HFF-Myc (cell line): ENCODE data around the gene TMEM213.

Experiments
- DNase-seq: peaks from one replicate; pipeline ENCODE4 v3.0.0-alpha.2; 2011; ENCODE audit warnings: low read depth; ENCODE audit errors: extremely low read depth
- H3K4me3 ChIP-seq: replicated peaks from 2 replicates; pipeline ENCODE4 v1.5.1; 2011; ENCODE audit warnings: low read depth, mild to moderate bottlenecking, control low read depth, low read length
- TF ChIP-seq, protein P1 (sequence below): IDR thresholded peaks from 2 replicates; pipeline ENCODE4 v1.5.1; 2012; ENCODE audit warnings: mild to moderate bottlenecking, low read depth, low read length, control low read depth; ENCODE audit errors: missing control alignments

Gene TMEM213

DNA sequence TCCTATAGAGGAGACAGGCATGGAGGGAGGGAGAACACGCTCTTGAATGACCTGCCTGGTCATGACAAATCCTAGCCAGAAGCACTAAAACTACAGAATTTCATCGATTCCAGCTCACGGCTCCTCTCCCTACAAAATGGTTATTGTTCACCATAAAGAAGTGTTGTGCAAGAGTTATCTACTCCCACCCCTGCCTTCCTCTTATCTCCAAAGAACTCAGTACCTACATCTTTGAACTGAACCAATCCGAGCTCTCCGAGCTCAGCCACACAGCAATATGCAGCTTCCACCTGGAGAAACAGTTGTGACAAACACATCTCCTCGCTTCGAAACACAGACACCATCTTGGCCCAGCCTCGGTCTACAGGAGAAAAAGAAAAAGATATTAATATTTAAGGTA is 26.9 kb upstream of the TMEM213 start:
- H3K4me3 ChIP-seq: no peak overlapping the region
- TF ChIP-seq, protein P1, sequence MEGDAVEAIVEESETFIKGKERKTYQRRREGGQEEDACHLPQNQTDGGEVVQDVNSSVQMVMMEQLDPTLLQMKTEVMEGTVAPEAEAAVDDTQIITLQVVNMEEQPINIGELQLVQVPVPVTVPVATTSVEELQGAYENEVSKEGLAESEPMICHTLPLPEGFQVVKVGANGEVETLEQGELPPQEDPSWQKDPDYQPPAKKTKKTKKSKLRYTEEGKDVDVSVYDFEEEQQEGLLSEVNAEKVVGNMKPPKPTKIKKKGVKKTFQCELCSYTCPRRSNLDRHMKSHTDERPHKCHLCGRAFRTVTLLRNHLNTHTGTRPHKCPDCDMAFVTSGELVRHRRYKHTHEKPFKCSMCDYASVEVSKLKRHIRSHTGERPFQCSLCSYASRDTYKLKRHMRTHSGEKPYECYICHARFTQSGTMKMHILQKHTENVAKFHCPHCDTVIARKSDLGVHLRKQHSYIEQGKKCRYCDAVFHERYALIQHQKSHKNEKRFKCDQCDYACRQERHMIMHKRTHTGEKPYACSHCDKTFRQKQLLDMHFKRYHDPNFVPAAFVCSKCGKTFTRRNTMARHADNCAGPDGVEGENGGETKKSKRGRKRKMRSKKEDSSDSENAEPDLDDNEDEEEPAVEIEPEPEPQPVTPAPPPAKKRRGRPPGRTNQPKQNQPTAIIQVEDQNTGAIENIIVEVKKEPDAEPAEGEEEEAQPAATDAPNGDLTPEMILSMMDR: no peak
- no peak for DNase-seq

DNA sequence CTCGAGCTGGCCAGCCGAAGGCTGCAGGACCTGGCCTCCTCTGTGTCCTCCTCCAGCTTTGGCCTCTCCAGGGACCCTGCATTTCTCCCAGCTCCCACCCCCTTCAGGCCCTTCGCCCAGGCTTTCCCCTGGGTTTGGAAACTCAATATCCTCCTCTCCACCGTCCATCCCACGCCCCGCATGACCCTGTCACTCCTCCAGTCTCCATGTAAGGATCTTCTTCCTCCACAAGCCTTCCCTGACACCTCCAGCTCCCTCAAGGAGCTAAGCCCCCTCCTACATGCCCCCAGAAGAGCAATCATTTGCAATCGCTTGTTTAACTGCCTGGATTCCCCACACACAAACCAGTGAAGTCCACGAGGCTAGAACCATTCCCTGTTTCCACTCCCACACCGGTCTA is 24.6 kb upstream of the TMEM213 start:
- DNase-seq: no peak
- no peak overlapping the region for H3K4me3 ChIP-seq
- TF ChIP-seq, protein P1: no peak

DNA sequence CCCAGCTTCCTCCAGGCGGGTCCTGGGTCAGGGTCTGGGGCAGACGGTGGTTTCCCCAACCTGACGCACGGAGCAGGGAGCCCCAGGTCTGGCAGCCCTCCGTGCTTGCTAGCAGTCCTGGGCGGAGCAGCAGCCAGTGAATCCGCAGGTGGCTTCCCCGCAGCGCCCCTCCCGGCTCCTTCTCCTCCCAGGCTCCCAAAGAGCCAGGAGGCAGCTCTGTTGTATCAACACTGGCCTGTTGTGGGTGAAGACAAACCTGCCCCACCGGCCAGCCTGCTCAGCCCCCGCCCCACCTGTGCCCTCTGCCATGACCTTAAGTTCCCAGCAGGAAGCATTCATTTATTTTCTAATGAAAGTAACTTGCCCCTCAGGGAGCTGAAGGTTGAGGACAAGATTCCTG is 24.0 kb upstream of the TMEM213 start:
- TF ChIP-seq, protein P1: no peak
- no peak for DNase-seq
- no peak overlapping the region for H3K4me3 ChIP-seq

DNA sequence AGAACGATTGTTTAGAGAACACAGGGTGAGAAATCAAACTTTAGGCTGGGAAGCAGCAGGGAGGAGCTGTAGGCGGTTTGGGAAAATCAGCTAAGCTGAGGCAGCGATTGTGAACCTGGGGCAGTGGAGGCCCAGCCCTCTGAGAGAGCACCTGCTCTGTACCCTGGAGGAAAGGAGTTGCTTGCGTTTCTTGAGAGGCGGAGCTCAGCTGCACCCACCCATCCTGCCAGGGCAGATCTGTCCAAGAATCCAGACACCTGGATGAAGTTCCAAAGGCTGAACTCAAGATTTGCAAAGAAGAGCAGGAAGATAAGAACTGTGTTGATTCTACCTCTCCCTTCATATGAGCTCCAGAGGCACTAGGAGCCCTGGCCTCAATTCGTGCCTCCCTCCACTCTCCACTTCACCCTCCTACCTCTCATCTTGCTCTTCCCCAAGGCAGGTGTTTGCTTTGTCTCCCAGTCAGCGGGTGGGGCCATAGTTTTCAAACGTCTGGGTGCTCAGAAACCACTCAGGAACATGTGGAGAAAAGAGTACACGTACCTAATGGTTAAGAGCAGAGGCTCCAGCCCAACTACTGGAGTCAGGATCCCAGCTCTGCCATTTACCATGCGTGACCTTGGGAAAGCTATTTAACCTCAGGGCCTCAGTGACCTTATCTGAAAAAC is 21.5 kb upstream of the TMEM213 start:
- H3K4me3 ChIP-seq: no peak overlapping the region
- TF ChIP-seq, protein P1: no peak
- DNase-seq: no peak

DNA sequence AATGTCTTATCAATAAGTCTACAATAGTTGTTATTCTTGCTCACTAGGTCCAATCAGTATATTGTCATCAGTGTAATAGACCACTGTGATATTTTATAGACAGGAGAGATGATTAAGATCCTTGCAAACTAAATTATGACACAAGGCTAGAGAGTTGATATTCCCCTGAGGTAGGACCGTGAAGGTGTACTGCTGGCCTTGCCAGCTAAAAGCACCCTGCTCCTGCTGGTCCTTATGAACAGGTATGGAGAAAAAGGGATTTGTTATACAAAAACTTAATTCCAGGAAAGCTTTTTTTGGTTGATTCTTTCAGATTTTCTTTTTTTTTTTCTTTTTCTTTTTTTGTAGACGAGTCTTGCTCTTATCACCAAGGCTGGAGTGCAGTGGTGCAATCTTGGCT is 16.8 kb upstream of the TMEM213 start:
- H3K4me3 ChIP-seq: no peak overlapping the region
- TF ChIP-seq, protein P1: no peak
- DNase-seq: no peak

DNA sequence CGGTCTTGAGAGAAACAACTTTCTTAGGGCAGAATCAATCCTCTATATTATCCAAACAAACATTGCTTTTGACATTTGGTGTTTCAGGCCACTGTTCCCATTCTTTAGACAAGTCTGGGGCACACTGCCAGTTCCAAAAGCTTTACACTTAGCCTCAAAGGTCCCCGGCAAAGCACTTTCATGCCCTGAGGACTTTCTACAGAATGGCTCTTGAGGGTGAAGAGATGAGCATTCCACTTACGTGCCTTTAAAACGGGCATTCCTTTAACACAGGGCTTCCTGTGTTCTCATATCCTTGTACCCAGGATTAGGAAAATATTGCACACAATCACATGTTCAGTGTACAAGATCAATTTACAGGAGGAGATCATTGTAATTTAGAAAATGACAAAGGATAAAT is 13.1 kb upstream of the TMEM213 start:
- TF ChIP-seq, protein P1: no peak
- no peak overlapping the region for H3K4me3 ChIP-seq
- no peak for DNase-seq
